ENCODE measurements around the gene PFN3. TPM values are rescaled to one million over a fixed set of nuclear protein-coding genes. Genes with fewer than 3 reads are reported as not detected.

Gene PFN3
- total RNA-seq, 4 donors from 2014 or later = 2.0 TPM; not detected in 3

DNA sequence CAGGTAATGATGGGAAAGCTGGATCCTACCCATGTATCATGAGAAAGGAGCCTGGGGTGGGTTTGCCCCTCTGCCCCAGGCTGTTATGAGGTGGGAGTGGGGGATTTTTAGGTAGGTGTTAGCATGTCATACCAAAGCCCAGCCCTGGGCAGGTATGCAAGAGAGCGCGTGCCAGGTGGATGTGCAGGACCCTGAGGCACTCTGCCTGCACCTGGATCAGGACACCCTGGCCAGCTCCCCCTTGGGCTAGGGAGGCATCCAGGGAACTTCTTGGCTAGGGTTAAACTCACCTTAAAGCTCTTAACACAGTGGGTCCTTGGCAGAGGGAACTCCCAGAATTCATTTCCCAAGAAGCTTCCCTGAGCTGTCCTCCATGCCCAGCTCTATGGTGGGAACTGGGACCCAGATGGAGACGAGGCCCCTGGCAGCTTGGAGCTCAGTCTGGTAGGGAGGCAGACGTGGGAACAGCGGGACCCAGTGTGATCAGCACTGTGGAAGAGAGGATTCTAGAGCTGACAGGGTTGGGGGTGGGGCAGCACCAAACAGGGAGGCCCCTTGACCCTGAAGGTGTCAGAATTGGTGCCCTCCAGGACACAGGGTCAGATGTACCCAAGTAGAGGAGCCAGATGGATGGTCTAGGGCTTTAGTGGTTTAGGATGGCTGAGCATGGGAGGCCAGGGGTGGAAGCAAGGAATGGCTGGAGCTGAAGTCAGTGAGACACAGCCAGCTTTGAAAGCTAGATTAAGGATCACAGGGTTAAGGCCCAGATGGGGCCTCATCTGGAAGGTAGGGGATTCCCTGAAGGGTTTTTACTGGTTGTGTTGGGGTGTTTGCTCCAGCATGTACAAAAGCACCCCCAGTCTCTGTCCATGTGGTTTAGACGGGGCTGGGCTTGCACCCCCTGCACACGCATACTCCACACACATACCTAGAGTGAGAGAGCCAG, 43.9 kb upstream of the PFN3 start:
- Histone ChIP-seq H3K27ac (no peak overlapping the region), H3K4me3 (no peak overlapping the region), H3K9me3 (no peaks in the 10 kb centered on the region), H3K27me3 (peaks cover 0 to 30% (median 0%) of the 10 kb centered on the region in 4 donors), H3K36me3 (peaks cover 11 to 28% (median 14%) of the 10 kb centered on the region in 3 donors), H3K4me1 (peaks cover 26 to 66% (median 26%) of the 10 kb centered on the region in 3 donors)
- 37 to 54% methylated on average over 3 to 5 of the region's 7 CpGs for WGBS, 2 donors
- TF ChIP-seq, protein P1, sequence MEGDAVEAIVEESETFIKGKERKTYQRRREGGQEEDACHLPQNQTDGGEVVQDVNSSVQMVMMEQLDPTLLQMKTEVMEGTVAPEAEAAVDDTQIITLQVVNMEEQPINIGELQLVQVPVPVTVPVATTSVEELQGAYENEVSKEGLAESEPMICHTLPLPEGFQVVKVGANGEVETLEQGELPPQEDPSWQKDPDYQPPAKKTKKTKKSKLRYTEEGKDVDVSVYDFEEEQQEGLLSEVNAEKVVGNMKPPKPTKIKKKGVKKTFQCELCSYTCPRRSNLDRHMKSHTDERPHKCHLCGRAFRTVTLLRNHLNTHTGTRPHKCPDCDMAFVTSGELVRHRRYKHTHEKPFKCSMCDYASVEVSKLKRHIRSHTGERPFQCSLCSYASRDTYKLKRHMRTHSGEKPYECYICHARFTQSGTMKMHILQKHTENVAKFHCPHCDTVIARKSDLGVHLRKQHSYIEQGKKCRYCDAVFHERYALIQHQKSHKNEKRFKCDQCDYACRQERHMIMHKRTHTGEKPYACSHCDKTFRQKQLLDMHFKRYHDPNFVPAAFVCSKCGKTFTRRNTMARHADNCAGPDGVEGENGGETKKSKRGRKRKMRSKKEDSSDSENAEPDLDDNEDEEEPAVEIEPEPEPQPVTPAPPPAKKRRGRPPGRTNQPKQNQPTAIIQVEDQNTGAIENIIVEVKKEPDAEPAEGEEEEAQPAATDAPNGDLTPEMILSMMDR (IDR thresholded peaks at IDR 0.05) = no peak
- no peak for TF ChIP-seq POLR2A (IDR thresholded peaks at IDR 0.05)
- no peak for DNase-seq
- intact Hi-C loops (cut with DNase I) = no loop called here

DNA sequence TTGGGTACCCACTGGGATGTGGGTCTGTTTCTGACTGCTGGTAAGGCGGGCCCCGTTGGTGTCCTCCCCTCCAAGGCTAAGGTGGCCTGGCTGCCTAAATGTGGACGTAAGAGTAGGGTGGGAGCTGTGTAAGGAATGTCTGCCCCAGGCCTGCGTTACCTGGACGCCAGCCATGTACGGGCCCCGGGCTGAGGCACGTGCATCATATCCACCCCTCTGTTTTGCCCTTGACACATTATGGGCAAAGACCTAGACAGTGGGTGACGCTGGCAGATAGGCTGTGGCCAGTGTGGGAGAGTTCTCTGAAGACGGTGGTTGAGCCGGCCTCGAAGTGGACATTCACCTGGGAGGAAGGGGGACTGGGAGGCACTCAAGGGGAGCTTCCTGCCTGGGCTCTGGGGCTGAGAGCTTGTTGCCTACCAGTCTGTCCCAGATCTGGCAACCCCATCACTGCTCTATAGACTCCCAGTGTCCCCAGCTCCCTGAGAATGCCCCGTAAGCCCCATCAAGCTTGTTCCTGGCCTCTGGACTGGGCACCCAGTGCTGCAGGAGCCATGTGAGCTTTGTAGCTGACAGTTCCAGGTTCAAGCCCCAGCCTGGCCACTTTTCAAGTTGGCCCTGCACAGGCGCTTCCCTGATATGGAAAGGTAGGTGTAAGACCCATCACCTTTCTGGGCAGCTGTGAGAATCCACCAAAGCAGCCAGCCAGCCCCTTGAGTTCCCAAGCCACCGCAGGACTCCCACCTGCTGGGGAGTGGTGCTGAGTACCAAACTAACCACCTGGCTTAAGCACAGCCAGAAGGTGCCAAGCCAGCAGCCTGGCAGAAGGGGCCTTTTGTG, 42.9 kb upstream of the PFN3 start:
- intact Hi-C loops (cut with DNase I) = no loop called here
- no peaks in the 10 kb centered on the region for H3K9me3 ChIP-seq
- DNase-seq = no peak
- H3K4me3 ChIP-seq = no peak overlapping the region
- peaks cover 21 to 56% (median 23%) of the 10 kb centered on the region in 3 donors for H3K4me1 ChIP-seq
- TF ChIP-seq, protein P1 (IDR thresholded peaks at IDR 0.05) = no peak
- no peak for TF ChIP-seq POLR2A (IDR thresholded peaks at IDR 0.05)
- WGBS, 2 donors = 100% methylated on average over 1 of the region's 15 CpGs; no CpG with 5 or more reads in 1 of the 2 donors
- H3K27ac ChIP-seq = no peak overlapping the region
- H3K27me3 ChIP-seq = peaks cover 0 to 20% (median 0%) of the 10 kb centered on the region in 4 donors
- peaks cover 11 to 34% (median 14%) of the 10 kb centered on the region in 3 donors for H3K36me3 ChIP-seq

GRCh38 chr5:177442066-177442826, 41.8 kb upstream of the PFN3 start:
- no peak for DNase-seq
- peaks cover 11 to 45% (median 14%) of the 10 kb centered on the region in 3 donors for H3K36me3 ChIP-seq
- H3K27me3 ChIP-seq = peaks cover 0 to 9% (median 0%) of the 10 kb centered on the region in 4 donors
- TF ChIP-seq, protein P1 (IDR thresholded peaks at IDR 0.05) = no peak
- no peak for TF ChIP-seq POLR2A (IDR thresholded peaks at IDR 0.05)
- no peak overlapping the region for H3K4me3 ChIP-seq
- WGBS, 2 donors = 72% methylated on average over 13 of the region's 20 CpGs; no CpG with 5 or more reads in 1 of the 2 donors
- intact Hi-C loops (cut with DNase I) = no loop called here
- H3K4me1 ChIP-seq = peaks cover 12 to 45% (median 13%) of the 10 kb centered on the region in 3 donors
- no peak overlapping the region for H3K27ac ChIP-seq
- no peaks in the 10 kb centered on the region for H3K9me3 ChIP-seq

DNA sequence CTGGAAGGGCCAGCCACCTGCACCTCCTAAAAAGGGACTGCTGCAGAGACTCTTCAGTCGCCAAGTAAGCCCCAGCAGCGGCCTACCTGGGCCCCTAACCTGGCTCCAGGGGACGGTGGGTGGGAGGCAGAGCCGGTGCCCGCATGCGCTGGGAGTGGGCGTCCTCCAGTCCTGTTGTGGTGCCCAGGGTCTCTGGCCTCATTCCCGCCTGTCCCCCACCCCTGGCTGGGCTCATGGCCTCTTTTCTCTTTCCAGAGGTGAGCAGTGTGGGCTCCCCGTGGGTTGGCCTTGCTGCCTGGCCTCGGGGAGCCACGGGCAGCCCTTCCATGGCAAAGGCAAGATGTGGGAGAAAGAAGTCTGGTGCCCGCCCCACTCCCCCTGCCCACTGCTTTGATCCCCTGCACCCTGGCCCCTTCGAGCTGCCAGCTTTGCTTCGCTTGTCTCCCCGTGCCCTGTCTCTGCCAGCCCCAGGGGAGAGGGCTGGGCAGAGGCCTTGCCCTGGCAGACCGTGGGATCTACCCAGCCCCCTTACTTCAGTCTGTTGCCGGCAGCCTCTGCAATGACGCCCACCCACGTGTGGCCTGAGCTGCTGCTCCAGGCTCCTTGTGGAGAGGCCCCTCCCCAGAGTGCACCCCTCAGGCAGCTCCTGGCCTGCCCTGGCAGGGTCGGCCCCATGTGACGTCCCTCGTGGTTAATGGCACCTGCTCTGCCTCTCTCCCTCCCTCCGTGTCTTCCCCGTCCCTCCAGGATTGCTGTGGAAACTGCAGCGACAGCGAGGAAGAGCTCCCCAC, 40.7 kb upstream of the PFN3 start:
- H3K27me3 ChIP-seq = no peaks in the 10 kb centered on the region
- no peak overlapping the region for H3K4me3 ChIP-seq
- 60 to 75% methylated on average over 3 to 12 of the region's 26 CpGs for WGBS, 2 donors
- no peak overlapping the region for H3K27ac ChIP-seq
- intact Hi-C loops (cut with DNase I) = no loop called here
- no peak for TF ChIP-seq POLR2A (IDR thresholded peaks at IDR 0.05)
- TF ChIP-seq, protein P1 (IDR thresholded peaks at IDR 0.05) = no peak
- DNase-seq = no peak
- H3K36me3 ChIP-seq = peaks cover 17 to 56% (median 18%) of the 10 kb centered on the region in 3 donors
- H3K4me1 ChIP-seq = peaks cover 2 to 34% (median 6%) of the 10 kb centered on the region in 3 donors
- H3K9me3 ChIP-seq = no peaks in the 10 kb centered on the region
